DMS79 (cell line): ENCODE data around the gene SKP2.

ENCODE experiments used
- DNase-seq: peaks from one replicate; lab custom pipeline; 2025; lab: John Stamatoyannopoulos, UW

SKP2 gene

DNA sequence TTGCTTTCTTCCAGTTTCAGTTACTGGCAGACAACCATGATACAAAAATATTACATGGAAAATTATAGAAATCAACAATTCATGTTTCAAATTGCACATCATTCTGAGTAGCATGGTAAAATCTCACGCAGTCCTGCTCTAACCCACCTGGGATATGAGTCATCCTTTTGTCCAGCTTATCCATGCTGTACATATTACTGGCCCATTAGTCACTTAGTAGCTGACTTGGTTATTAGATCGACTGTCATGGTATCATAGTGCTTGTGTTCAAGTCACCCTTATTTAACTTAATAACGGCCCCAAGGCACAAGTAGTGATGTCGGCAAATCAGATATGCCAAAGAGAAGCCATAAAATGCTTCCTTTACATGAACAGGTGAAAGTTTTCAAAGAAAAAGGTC, 48.6 kb downstream of the SKP2 start:
- no peak for DNase-seq

DNA sequence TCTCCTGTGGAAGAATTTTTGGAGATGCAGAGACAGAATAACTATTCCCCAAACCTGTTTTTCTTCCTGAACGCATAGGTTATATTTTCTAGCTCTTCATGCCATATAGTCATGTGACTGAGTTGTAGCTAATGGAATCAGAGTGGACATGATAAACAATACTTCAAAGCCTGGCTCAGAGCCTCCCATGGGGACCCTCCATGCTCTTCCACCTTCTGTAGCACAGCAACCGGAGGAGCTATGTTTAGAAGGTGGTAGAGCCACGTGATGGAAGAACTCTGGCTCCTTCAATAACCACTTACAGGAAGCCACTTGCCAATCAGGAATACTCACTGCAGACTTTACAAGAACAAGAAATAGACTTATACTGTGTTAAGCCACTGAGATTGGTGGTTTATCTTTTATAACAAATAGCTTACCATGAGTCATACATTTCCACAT, 50.6 kb downstream of the SKP2 start:
- no peak for DNase-seq

DNA sequence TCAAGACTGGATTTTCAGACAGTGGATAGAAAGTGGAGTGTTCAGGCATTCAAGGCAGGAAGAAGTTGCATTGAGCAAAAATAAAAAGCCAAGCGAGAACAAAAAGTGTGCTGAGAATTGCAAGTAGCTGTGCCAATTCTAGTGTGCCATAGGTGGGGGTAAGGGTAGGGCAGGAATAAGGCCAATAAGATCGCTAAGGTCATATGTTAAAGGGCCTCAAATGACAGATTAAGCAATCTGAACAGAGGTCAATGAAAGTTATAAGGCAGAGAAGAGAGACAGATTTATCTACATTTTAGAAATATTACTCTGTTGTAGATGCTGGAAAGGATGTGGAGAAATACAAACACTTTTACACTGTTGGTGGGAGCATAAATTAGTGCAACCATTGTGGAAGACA, 53.4 kb downstream of the SKP2 start:
- no peak for DNase-seq

DNA sequence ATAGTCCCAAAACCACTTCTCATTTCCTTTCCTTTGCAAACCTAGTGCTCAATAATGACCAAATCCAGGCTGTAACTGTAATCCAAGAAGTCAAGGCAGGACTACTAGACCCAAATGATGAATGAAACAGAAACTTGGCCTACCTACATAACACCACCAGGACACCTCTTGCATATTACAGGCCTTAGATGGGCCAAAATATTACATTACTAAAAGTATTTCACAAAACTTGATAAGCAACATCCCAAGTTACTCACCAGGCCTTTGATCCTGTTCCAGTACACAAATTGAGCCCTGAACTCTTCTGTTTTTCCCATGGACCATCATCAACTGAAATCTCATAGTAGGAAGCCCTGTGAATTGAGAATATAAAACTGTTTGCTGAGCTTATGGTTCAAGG, 55.0 kb downstream of the SKP2 start:
- no peak for DNase-seq

DNA sequence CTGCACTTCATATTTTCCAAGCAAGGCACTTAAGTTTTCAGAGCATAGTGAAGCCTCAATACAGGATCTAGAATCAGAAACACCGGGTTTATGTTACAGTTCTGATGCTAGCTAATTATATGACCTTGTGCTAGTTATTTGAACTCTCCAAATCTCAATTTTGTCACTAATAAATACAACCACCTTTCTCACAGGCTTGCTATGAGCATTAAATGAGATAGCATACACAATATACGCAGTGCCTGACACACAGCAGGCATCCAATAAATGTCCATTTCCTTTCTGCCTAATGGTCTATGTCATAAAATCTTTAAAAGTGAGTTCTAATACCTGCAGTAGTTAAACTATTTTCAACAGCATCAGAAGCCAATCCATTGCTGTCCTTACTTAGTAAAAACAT, 56.9 kb downstream of the SKP2 start:
- DNase-seq = no peak

DNA sequence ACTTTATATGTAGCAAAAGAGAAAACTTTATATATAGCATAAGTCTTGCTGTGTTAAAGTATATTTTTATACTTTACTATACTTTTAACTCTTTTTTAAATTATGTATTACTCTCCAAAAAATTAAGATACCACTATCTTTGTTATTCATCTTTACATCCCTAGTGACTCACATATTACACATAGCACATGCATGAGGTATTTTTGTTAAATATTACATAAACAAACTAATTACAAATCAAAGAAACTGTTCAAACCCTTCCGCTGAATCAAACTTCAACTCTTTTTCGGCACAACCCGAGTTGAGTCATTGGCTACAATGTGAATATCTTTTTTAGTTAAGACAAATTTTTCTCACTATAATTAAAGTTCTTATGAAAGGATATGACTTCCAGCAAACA, 57.8 kb downstream of the SKP2 start:
- DNase-seq = no peak

DNA sequence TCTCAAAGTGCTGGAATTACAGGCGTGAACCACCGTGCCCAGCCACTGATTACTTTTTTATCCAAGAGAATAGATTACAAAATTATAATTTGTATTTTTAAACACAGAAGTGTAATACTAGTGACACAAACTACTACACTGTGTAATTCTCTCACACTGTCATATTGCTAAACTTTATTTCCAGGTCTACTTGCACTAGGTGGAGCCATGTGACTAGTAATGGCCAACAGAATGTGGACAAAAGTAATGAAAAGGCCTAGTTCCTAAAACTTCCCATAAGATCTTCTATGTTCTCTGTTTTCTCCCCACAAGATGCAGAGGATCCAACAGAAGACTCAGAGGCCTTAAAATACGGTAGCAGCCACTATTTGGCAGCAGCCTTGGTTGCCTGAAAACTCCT, 62.5 kb downstream of the SKP2 start:
- no peak for DNase-seq

DNA sequence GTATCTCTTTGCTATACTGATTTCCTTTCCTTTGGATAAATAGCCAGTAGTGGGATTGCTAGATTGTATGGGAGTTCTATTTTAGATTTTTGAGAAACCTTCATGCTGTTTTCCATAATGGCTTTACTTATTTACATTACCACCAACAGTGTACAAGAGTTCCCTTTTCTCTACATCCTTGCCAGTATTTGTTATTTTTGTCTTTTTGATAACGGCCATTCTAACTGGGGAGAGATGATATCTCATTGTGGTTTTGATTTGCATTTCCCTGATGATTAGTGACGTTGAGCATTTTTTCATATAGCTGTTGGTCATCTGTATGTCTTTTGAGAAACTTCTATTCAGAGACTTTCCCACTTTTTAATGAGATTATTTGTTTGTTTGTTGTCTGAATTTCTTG, 64.0 kb downstream of the SKP2 start:
- DNase-seq = no peak

DNA sequence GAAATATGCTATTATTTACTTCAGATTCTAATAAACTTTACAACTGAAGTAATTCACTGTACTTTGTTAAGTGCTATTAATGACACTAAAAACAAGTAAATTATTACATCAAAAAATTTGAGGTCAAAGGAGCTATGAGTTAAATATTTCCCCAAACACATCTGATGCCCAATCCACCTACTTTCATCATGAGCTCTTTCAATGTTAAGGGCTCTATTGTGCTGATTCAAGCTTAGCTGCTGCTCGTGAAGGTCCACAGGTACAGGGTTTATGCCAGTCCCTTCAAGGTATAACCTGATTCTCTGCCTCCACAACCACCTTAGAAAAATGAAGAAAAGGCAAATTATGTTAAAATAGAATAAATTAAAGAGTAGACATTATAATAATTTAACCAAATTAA, 65.7 kb downstream of the SKP2 start:
- no peak for DNase-seq

DNA sequence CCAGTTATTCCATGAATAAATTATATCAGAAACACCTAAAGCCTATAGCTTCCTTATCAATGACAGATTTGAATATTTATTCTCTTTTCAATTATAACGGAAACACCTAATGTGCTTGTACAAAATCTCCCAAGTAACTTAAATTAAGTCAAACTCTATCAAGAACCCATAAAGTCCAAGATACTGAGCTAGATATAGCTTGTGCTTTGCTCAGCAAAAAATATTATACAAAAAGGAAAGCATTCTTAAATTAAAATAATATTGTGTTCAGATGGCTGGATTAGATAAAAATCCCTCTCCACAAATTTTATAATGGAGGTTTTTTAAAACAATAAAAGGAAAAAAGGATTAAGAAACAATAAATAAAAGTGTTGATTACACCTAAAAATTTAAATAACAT, 66.1 kb downstream of the SKP2 start:
- no peak for DNase-seq

DNA sequence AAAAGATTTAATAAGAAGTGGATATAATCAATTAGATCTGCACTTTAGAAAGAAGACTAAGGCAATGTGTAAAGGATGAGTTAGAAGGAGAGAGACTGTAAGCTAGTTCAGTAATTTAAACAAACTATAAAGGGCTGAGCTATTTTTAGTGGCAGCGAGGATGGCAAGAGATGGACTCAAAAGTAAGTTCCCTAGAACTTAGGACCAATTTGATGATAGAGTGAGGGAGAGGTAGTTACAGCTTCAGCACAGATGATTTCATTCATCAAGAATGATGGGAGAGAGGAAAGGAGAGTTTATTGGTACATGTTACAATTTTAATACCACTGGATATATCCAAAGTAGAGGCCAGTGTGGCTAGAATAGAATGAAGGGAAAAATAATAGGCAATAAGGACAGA, 70.7 kb downstream of the SKP2 start:
- DNase-seq = no peak

DNA sequence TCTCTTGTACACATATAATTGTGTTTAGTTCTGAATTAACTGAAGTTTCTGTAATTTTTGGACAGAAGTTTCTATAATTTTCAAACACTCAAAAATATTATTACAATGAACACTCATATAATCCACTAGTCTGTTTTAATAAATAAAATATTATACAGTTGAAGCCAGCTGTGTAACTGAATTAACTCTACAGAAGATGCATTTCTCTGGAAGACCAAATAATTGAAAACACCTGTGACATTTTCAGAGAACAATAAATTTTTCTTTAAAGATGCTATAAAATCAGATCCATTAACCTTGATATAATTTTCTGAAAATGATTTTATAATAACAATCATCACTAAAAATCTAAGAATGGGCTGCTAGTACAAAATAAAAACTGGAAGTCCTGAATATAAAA, 75.1 kb downstream of the SKP2 start:
- no peak for DNase-seq

DNA sequence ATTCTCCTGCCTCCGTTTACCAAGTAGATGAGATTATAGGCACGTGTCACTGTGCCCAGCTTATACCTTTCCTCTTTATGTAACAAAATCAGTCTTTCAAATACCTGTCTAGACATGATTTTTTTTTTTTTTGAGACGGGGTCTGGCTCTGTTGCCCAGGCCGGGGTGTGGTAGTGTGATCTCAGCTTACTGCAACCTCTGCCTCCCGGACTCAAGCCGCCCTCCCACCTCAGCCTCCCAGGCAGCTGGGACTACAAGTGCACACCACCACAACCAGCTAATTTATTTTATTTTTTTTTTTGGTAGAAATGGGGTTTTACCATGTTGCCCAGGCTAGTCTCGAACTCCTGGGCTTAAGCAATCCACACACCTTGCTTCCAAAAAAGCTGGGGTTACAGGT, 76.6 kb downstream of the SKP2 start:
- no peak for DNase-seq

DNA sequence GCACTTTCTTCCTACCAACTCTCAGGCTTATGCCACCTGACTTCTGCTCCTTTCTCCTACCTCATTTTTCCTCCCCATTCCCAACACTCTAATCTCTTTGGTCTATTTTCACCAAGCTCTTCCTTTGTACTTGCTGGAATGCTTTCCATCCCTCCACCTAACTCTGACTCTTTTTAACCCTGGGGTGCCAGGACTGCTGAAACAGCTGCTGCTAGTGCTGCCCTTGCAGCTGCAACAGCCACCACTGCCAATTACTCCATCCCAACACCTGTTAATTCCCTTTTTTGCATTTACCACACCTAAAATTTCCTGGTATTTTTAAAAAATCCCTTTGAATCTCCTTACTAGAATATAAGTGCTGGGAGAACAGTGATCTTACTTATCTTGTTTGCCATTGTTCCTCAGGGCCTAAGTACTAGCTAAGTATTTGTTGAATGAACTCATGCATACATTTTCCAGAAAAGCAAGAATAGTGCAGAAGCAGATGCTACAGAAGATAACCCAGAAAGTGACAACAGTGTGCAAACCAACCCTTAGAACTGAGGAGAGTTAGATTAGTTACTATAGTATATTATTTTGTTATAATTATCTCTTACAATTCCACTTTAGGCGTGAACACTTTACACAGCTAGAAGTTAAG, 78.4 kb downstream of the SKP2 start:
- no peak for DNase-seq

DNA sequence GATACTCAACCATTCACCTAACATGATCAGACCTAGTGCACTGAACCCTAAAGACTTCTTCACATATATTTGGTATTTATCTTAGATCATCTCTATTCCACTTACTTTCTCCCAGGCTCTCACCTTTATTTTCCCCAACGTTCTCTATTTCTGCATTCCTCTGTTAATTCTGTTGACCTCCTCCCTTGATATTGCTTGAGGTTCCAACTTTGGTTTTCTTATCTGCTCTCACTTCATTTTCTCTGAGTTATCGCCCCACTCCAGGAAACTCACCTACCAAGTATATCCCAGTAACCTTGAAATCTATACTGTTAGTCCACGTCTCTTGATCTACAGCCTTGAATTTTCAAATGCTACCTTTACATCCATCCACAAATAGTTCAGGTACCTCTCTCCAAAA, 80.6 kb downstream of the SKP2 start:
- DNase-seq = no peak
